Smooth muscle cell of the coronary artery (primary cell): ENCODE results near the gene CCER1. TPM values are rescaled to one million over a fixed set of nuclear protein-coding genes. Genes with fewer than 3 reads are reported as not detected.

ENCODE experiments used
- total RNA-seq: library from RNA; depleted of rRNA; stranded (reverse); fragments of >200 nt; gene quantifications from 2 replicates; pipeline ENCODE4 v1.2.3, GENCODE V29; 2014; ENCODE audit warnings: low replicate concordance

The CCER1 gene
- total RNA-seq, result not detected in 2 replicates

DNA sequence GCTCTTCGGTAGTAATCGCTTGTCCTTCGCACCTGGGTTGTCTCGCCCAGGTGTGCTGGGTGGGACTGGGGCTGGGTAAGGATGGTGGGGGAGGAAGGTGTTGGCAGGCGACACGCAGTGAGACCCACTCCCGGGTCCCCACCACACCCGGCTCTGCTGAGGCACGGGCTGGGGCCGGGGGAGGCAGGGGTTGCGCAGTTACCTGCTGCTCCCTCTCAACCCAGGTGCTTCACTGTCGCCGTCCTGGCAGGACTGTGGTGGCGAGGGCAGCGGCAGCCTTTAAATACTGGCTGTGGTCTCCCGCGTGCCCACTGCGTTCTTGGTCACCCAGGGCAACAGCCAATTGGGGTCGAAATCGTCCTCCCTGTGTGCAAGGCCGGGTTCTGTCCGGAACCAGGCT lies at the start of gene CCER1:
Gene CCER1 (minus strand): TSS at position 256 of the 400 bp plus-strand sequence. CDS start 434 bp downstream, outside the sequence.

Other genes starting within 250 kb of the CCER1 start
- not detected in 2 replicates for gene EPYC, start 49.8 kb upstream of the CCER1 start, total RNA-seq
- gene KERA, start 102.8 kb upstream of the CCER1 start, total RNA-seq, result not detected in 2 replicates
- gene LUM, start 156.3 kb upstream of the CCER1 start, total RNA-seq, result 89.5 and 115 TPM in 2 replicates
- 204 and 961 TPM in 2 replicates for gene DCN, start 227.6 kb upstream of the CCER1 start, total RNA-seq